ENCODE measurements around the gene PSMD5. TPM values are rescaled to one million over a fixed set of nuclear protein-coding genes. Genes with fewer than 3 reads are reported as not detected.

PSMD5 gene
- total RNA-seq (2014; rRNA removed; shearing (Covaris generic)): 33.6 and 35.3 TPM in 2 replicates

- DNase-seq (ENCODE audit: low read depth): peak; percentile 99
These were observed at the start of gene PSMD5 for GRCh38 chr9:120842685-120843485. PSMD5 (minus strand) TSS chr9:120842922; CDS start chr9:120842909, 13 bp downstream.

DNA sequence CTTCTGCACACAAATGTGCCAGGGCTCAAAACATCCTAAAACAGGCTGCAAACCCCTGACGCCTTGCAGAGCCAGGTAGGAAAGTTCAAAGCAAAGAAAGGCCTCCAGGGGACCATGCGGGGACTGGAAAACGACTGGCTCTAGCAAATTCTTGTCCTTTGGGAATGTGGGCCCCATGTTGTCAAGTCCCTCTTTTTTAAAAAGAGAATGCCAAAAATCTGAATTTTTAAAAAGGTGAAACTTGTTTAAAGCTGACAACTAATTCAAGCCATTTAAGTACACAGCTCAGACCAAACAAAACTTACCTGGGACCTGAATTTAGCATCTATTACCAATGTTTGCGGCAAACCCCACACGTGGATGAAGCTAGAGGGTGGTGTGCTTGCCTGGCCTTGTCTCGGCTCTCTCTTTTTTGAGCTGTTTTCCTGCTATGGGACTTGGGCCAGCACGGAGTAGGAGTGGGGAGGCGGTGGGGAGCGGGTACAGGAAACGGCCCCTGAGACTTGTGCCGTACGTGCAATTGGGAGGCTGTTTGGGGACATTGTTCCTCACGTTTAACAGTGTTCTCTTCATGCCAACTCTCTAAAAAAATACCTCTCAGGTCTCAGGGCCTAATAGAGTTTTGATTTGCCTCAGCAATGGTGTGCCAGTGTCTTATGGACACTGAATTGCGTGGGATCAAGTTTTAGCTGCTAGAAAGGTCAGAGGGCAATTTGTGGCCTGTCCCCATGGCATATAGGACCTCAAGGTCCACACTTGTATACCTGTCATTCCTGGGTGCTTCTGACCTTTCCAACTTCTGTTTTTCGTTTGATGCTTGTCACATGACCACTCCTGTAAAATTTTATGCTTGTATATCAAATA, 49.4 kb upstream of the PSMD5 start:
- DNase-seq (ENCODE audit: low read depth): no peak

DNA sequence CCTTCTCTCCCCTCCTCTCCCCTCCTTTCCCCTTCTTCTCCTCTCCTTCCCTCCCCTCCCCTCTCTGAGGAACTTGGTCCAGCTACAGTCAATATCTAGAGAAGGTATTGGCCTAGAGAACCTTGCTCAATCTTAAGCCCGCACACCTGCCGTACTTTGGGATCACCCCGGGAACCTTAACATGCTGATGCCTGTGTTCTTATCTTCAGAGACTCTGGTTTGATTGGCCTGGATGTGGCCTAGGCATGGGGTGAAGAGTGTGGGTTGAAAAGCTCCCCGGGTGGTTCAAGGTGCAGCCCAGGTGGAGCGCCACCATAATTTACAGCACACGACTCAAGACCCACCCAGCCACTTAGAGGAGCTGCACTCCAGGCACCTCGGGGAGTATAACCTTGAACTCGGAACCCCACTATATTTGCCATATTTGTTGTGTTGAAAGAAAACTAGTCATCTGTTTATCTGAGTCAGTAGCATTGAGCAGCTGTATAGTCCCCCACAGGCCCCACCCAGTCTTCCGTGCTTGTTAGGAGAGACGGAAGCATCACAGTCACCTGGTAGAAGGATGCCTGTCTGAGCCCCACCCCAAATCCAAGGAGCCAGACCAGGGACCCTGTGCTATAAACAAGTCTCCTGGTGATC, 48.6 kb upstream of the PSMD5 start:
- peak; percentile 39 for DNase-seq (ENCODE audit: low read depth)

GRCh38 chr9:120890320-120891244, 47.9 kb upstream of the PSMD5 start:
- DNase-seq (ENCODE audit: low read depth): peak; percentile 80

GRCh38 chr9:120889606-120890271, 47.0 kb upstream of the PSMD5 start:
- DNase-seq (ENCODE audit: low read depth): no peak

GRCh38 chr9:120888626-120889025, 45.9 kb upstream of the PSMD5 start:
- DNase-seq (ENCODE audit: low read depth): no peak

DNA sequence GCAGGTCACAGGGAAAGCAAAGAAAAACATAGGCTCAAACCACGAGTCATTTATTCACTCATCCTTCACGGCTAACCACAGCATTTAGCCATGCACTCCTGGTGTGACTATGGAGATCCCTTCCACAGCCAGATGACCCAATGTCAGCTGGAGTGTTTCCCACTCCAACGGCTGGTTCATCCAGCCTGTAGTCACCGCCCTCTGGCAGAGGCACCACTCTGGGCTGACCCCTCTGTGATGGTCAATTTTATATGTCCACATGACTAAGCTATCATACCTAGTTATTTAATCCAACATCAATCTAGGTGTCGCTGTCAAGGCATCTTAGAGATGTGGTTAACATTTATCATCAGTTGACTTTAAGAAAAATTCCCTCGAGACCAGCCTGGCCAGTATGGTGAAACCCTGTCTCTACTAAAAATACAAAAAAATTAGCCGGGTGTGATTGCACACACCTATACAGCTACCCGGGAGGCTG, 43.8 kb upstream of the PSMD5 start:
- DNase-seq (ENCODE audit: low read depth): peak; percentile 90

- peak; percentile 61 for DNase-seq (ENCODE audit: low read depth)
These were observed 43.2 kb upstream of the PSMD5 start for GRCh38 chr9:120885958-120886357.

- DNase-seq (ENCODE audit: low read depth): no peak
These were observed 42.7 kb upstream of the PSMD5 start for GRCh38 chr9:120885457-120885856.

- no peak for DNase-seq (ENCODE audit: low read depth)
These were observed 40.9 kb upstream of the PSMD5 start for GRCh38 chr9:120883608-120883996.

DNA sequence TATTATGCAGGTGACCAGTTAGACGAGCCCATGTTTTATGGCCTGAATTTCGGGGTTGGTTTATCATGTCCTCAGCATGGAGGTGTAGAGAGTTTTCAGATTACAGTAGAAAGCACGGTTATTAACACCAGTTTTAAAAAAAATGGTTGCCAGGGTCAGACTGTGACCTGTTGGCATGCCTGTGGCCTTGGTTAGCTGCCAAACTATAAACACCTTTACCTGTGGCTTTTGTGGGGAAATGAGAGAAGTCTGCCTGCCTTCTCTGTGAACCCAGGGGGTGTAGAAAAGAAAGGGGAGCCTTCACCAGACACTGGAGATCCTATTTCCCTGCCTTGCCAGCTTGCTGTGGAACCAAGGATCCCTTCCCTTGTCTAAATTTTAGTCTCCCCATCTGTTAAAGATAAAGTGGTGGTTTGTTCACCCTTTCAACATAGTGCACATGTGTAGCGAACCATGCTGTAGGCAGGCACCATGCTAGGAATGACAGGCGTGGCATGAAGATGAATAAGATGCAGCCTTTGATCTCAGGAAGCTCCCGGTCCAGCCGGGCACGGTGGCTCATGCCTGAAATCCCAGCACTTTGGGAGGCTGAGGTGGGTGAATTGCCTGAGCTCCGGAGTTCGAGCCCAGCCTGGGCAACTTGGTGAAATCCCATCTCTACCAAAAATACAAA, 40.3 kb upstream of the PSMD5 start:
- peak; percentile 58 for DNase-seq (ENCODE audit: low read depth)

- DNase-seq (ENCODE audit: low read depth): no peak
These were observed 36.7 kb upstream of the PSMD5 start for GRCh38 chr9:120879446-120879845.

DNA sequence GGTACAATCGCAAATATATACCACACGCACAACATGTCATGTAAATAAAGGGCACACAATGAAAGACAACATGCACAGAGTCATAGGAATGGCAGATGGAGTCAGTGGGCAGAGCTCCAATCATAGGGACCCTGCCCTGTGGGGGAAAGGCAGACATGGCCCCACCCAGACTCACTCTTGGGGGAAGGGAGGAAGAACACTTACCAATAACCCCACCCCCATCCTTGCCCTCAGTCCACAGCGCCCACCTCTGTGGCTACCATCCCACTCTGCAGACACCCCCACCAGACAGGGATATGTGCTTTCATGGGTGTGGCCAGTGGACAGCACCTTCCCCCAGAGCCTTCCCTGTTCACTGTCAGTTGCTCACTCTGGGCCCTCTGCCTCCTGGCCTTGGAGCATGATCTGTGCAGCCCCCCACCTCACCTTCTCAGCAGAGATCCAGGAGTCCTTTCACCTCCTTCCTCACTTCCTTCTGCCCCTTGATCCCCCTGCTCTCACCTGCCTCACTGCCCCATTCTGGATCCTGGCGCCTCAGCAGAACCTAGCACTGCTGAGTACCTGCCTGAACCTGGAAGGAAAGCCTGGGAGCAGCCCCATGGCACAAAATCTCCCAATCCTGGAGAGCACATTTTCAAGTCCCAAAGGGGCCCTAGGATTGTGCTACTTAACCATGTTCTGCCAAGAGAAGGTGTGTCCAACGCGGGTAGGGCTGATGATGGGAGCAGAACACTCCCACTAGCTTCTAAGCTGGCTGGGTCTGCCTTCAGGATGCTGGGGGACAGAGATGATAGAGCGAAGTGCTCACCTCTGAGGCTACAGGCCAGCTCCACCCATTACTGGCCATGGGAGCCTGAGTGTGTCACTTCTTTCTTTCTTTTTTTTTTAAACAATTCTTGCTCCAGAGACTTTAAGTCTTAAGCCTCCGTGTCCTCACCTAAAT, 35.7 kb upstream of the PSMD5 start:
- DNase-seq (ENCODE audit: low read depth): no peak

- peak; percentile 78 for DNase-seq (ENCODE audit: low read depth)
These were observed 34.7 kb upstream of the PSMD5 start for GRCh38 chr9:120877276-120878034.

- peak; percentile 53 for DNase-seq (ENCODE audit: low read depth)
These were observed 34.1 kb upstream of the PSMD5 start, which contains the start of gene PHF19 for GRCh38 chr9:120876842-120877240. PHF19 (minus strand) TSS chr9:120877188; CDS start chr9:120874741, 2,447 bp downstream.

- DNase-seq (ENCODE audit: low read depth): peak; percentile 95
These were observed 33.5 kb upstream of the PSMD5 start for GRCh38 chr9:120875954-120876841.

GRCh38 chr9:120875643-120875953, 32.9 kb upstream of the PSMD5 start:
- DNase-seq (ENCODE audit: low read depth): no peak

Measured in RPMI7951 (cell line).